GM23338 (cell line): ENCODE measurements around the gene COL26A1. TPM values are rescaled to one million over a fixed set of nuclear protein-coding genes. Genes with fewer than 3 reads are reported as not detected.

Experiments
- ATAC-seq: fragments of 200-7000 bp; cut with Tn5 transposase; 3 replicates; pipeline ENCODE4 v1.9.1; 2020
- DNase-seq: peaks from one replicate; pipeline ENCODE4 v3.0.0-alpha.2; 2015; ENCODE audit warnings: low spot score
- H2AFZ ChIP-seq: fragments of 200-600 bp; sonication (generic); 2 replicates; pipeline ENCODE4 v1.8.0; 2016; ENCODE audit warnings: antibody characterized with exemption, mild to moderate bottlenecking, moderate library complexity
- H3F3A ChIP-seq: fragments of 200-600 bp; sonication (generic); replicated peaks from 2 replicates; pipeline ENCODE4 v1.8.0; 2017; ENCODE audit warnings: antibody characterized with exemption, mixed run types, low read depth
- H3K27ac ChIP-seq: fragments of 200-600 bp; sonication (generic); 2 replicates; pipeline ENCODE4 v1.6.1; 2016; ENCODE audit warnings: low read depth
- H3K27me3 ChIP-seq: fragments of 200-600 bp; sonication (generic); 2 replicates; pipeline ENCODE4 v1.8.0; 2016; ENCODE audit warnings: mild to moderate bottlenecking, mixed run types, moderate library complexity; ENCODE audit not compliant: insufficient read depth
- H3K36me3 ChIP-seq: fragments of 200-600 bp; sonication (generic); 2 replicates; pipeline ENCODE4 v1.8.0; 2016; ENCODE audit warnings: mild to moderate bottlenecking; ENCODE audit not compliant: insufficient read depth
- H3K4me1 ChIP-seq: fragments of 200-600 bp; sonication (generic); 2 replicates; pipeline ENCODE4 v1.8.0; 2016; ENCODE audit warnings: mild to moderate bottlenecking, moderate library complexity; ENCODE audit not compliant: insufficient read depth
- H3K4me2 ChIP-seq: fragments of 200-600 bp; sonication (generic); 2 replicates; pipeline ENCODE4 v1.7.1; 2017; ENCODE audit warnings: mixed run types
- H3K4me3 ChIP-seq: fragments of 200-600 bp; sonication (generic); 2 replicates; pipeline ENCODE4 v1.6.1; 2016; ENCODE audit warnings: mixed run types
- H3K79me2 ChIP-seq: fragments of 200-600 bp; sonication (generic); replicated peaks from 2 replicates; pipeline ENCODE4 v1.8.0; 2017; ENCODE audit warnings: mild to moderate bottlenecking; ENCODE audit not compliant: insufficient read depth
- H3K9me2 ChIP-seq: fragments of 200-600 bp; sonication (generic); 2 replicates; pipeline ENCODE4 v1.8.0; 2017; ENCODE audit not compliant: insufficient read depth
- H4K20me1 ChIP-seq: fragments of 200-600 bp; sonication (generic); replicated peaks from 2 replicates; pipeline ENCODE4 v1.8.0; 2017; ENCODE audit warnings: mild to moderate bottlenecking; ENCODE audit not compliant: insufficient read depth
- H3K27ac Mint-ChIP-seq: 2 replicates; pipeline ENCODE4 v1.8.0; 2020; ENCODE audit warnings: inconsistent platforms, mild to moderate bottlenecking, moderate library complexity, mixed read lengths
- H3K27me3 Mint-ChIP-seq: 3 replicates; pipeline ENCODE4 v1.8.0; 2022; ENCODE audit warnings: low read depth, mild to moderate bottlenecking, moderate library complexity, mixed read lengths, inconsistent platforms; ENCODE audit not compliant: insufficient read depth, poor library complexity
- H3K36me3 Mint-ChIP-seq: 3 replicates; pipeline ENCODE4 v1.8.0; 2021; ENCODE audit warnings: low read depth, mild to moderate bottlenecking, inconsistent platforms, moderate library complexity, mixed read lengths
- H3K4me1 Mint-ChIP-seq: 3 replicates; pipeline ENCODE4 v1.8.0; 2020; ENCODE audit warnings: mild to moderate bottlenecking, inconsistent platforms, mixed read lengths
- H3K4me3 Mint-ChIP-seq: 3 replicates; pipeline ENCODE4 v1.8.0; 2021; ENCODE audit warnings: moderate library complexity, mild to moderate bottlenecking, inconsistent platforms, mixed read lengths
- H3K9me3 Mint-ChIP-seq: 3 replicates; pipeline ENCODE4 v1.8.0; 2020; ENCODE audit warnings: moderate library complexity, mild to moderate bottlenecking, inconsistent platforms, mixed read lengths
- CREB1 ChIP-seq: fragments of 250-450 bp; sonication (Bioruptor Pico); IDR thresholded peaks from 2 replicates; pipeline ENCODE4 v1.5.0; 2020; ENCODE audit warnings: low read depth, mild to moderate bottlenecking, moderate library complexity
- CTCF ChIP-seq, 2 experiments: fragments of 200-600 bp in 1 of 2; sonication (generic) in 1 of 2; conservative IDR thresholded peaks; 2 replicates each; pipeline versions ENCODE4 v1.5.1 to v1.6.1; 2016 to 2017; ENCODE audit warnings: antibody characterized with exemption in 2 of 2, low read depth in 2 of 2, mild to moderate bottlenecking in 2 of 2, moderate library complexity in 1 of 2
- ETS1 ChIP-seq: IDR thresholded peaks from 2 replicates; pipeline ENCODE4 v1.6.1; 2016; ENCODE audit warnings: antibody characterized with exemption
- EZH2 ChIP-seq: fragments of 200-600 bp; sonication (generic); IDR thresholded peaks from one replicate; pipeline ENCODE4 v1.8.0; 2017; ENCODE audit warnings: antibody characterized with exemption, mild to moderate bottlenecking, low read depth; ENCODE audit not compliant: unreplicated experiment
- EZH2phosphoT487 ChIP-seq: fragments of 200-600 bp; sonication (generic); IDR thresholded peaks from one replicate; pipeline ENCODE4 v1.8.1; 2018; ENCODE audit warnings: antibody characterized with exemption; ENCODE audit not compliant: unreplicated experiment
- JUNB ChIP-seq: IDR thresholded peaks from one replicate; pipeline ENCODE4 v1.6.1; 2016; ENCODE audit warnings: antibody characterized with exemption; ENCODE audit not compliant: unreplicated experiment
- NANOG ChIP-seq: IDR thresholded peaks from 2 replicates; pipeline ENCODE4 v1.6.1; 2016; ENCODE audit warnings: antibody characterized with exemption, borderline replicate concordance
- POLR2AphosphoS5 ChIP-seq: IDR thresholded peaks from 2 replicates; pipeline ENCODE4 v1.6.1; 2016; ENCODE audit warnings: antibody characterized with exemption, low read depth
- STAT1 ChIP-seq: IDR thresholded peaks from one replicate; pipeline ENCODE4 v1.6.1; 2016; ENCODE audit warnings: antibody characterized with exemption; ENCODE audit not compliant: unreplicated experiment
- ZNF114 ChIP-seq: fragments of 250-450 bp; sonication (Bioruptor Pico); IDR thresholded peaks from 2 replicates; pipeline ENCODE4 v1.5.0; 2020; ENCODE audit warnings: mild to moderate bottlenecking, moderate library complexity
- ZNF331 ChIP-seq: fragments of 250-450 bp; sonication (Bioruptor Pico); IDR thresholded peaks from 2 replicates; pipeline ENCODE4 v1.5.0; 2020; ENCODE audit warnings: low read depth, mild to moderate bottlenecking, moderate library complexity
- ZNF462 ChIP-seq: fragments of 250-450 bp; sonication (Bioruptor Pico); IDR thresholded peaks from 2 replicates; pipeline ENCODE4 v1.5.0; 2020; ENCODE audit warnings: mild to moderate bottlenecking, moderate library complexity
- polyA plus RNA-seq: library from polyadenylated mRNA; unstranded; fragments of >200 nt; fragmentation: Nextera tagmentation; extraction: Ambion mirVana; gene quantifications from 2 replicates; pipeline ENCODE4 v1.2.1, GENCODE V29; 2016
- total RNA-seq: library from RNA; depleted of rRNA; stranded (reverse); fragments of >200 nt; shearing (Covaris generic); gene quantifications from 2 replicates; pipeline ENCODE4 v1.2.3, GENCODE V29; 2014

The COL26A1 gene
- total and polyA plus RNA-seq, 2 experiments from 2014 or later = 17.8 to 55.0 TPM

- DNase-seq (no peak), ATAC-seq (no peak)
- H3K4me2 ChIP-seq = no peak overlapping the region
- H4K20me1 ChIP-seq = no peaks in the 10 kb centered on the region
- H3K4me3 ChIP-seq = no peak overlapping the region
- peaks cover 4% of the 10 kb centered on the region for H3K27me3 Mint-ChIP-seq
- 0 out of 2 replicates have a peak, but pooled peaks cover 5% of the 10 kb centered on the region for H3K36me3 ChIP-seq
- no peaks in the 10 kb centered on the region for H3K79me2 ChIP-seq
- H3K27ac Mint-ChIP-seq = no peak overlapping the region
- H3K4me3 Mint-ChIP-seq = no peak overlapping the region
- no peak for TF ChIP-seq EZH2
- no peak for TF ChIP-seq POLR2AphosphoS5
- TF ChIP-seq EZH2phosphoT487 = no peak
- no peak for TF ChIP-seq CREB1 (CRISPR knock-in tag)
- TF ChIP-seq STAT1 = no peak
- TF ChIP-seq ZNF462 (CRISPR knock-in tag) = no peak
- no peak for TF ChIP-seq ETS1
- TF ChIP-seq NANOG = no peak
- TF ChIP-seq ZNF114 (CRISPR knock-in tag) = no peak
- TF ChIP-seq JUNB = no peak
- TF ChIP-seq ZNF331 (CRISPR knock-in tag) = no peak
- TF ChIP-seq CTCF (conservative IDR thresholded peaks at IDR 0.05; ENCODE audit: low read depth in 2 of 2) = no peak
- no peaks in the 10 kb centered on the region for H3K9me3 Mint-ChIP-seq
- H3K9me2 ChIP-seq = no peaks in the 10 kb centered on the region
- H3K4me1 ChIP-seq = no peaks in the 10 kb centered on the region
- H3K27me3 ChIP-seq = no peaks in the 10 kb centered on the region
- H2AFZ ChIP-seq = no peak overlapping the region
- peaks cover 4% of the 10 kb centered on the region; the same call in 1 of the 3 replicates for H3K4me1 Mint-ChIP-seq
- H3K27ac ChIP-seq = no peak overlapping the region
- no peaks in the 10 kb centered on the region for H3F3A ChIP-seq
- peaks cover 16% of the 10 kb centered on the region for H3K36me3 Mint-ChIP-seq
Measured at GRCh38 chr7:101547022-101547915, 184.6 kb downstream of the COL26A1 start.
